GM18861 (cell line): Measurements from ENCODE around the gene CDH22.

ENCODE experiments used
- ATAC-seq: cut with Tn5 transposase; IDR thresholded peaks from one replicate; pipeline ENCODE4 v1.9.1; 2021; ENCODE audit not compliant: unreplicated experiment

CDH22 gene

DNA sequence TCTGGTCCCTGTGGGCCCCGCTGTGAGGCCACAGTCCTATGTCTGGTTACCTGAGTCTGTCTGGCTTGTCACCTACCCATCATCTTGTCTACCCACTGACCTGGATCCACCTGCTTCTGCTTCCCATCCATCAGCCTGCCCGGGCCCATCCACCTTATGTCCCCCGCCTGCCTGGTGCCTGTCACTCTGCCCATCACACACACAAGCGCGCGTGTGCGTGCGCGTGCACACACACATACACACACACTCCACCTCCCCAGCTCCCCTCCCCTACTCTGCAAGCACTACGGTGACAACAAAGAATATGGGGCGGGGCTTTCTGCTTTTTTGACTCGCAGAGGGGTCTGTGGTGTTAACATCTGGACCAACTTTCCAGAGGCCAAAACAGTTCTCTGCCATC lies 8.0 kb downstream of the CDH22 start:
- no peak for ATAC-seq

GRCh38 chr20:46299078-46299477 lies 9.2 kb downstream of the CDH22 start:
- no peak for ATAC-seq

DNA sequence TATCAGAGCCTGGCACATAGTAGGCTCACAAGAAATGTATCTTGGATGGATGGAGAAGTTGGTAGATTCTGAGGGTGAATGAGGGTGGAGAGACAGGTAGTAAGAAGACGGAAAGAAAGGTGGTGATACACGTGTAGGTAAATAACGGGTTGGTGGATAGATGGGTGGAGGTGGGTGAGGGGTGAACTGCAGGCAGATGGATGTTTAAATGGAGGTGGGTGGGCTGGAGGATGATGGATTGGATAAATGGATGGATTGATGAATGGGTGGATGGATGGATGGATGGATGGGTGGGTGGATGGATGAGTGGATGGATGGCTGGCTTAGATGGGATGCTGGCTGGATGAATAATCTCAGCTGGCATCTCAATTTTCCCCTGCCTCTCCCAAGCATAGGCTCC lies 9.9 kb downstream of the CDH22 start:
- no peak for ATAC-seq

- ATAC-seq = no peak
Observed at GRCh38 chr20:46296526-46297250, 11.6 kb downstream of the CDH22 start.

- ATAC-seq = no peak
Observed at GRCh38 chr20:46293084-46293483, 15.2 kb downstream of the CDH22 start.

DNA sequence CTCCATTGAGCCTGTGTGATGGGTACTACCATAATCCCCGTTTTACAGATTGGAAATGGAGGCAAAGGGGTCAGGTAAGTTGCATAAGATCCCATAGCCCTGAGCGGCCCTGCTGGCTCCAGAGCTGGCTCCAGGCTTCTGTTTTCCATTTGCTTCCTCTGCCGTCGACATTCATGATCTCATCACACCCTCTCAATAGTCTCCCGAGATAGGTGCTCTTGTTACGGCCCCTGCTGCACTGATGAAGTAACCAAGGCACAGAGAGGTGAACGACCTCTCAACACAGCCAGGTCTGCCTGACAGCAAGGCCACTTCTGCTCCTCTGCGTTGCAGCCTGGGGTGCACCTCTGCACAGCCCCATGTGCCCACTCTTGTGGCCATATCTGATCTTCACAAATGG lies 16.9 kb downstream of the CDH22 start:
- no peak for ATAC-seq

- no peak for ATAC-seq
Observed at GRCh38 chr20:46289432-46289831, 18.9 kb downstream of the CDH22 start.

GRCh38 chr20:46286977-46287376 lies 21.3 kb downstream of the CDH22 start:
- no peak for ATAC-seq

DNA sequence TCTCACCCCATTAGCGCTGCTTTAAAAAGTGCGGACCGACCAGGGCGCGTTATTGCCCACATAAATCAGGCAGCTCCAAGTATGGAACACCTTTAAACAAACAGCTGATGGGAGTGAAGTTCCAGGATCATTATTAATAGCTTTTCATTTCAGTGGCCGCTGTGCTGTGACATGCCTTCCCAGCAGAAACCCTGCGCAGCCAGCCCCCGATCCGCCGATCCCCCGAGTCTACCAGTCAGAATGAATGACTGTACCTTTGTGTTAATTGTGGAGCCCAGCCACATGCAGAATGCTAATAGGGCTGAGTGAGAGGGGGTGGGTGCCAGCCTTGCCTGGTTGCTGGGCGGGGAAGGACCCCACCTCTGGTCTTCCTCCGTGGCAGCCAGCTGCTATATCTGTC lies 21.9 kb downstream of the CDH22 start:
- no peak for ATAC-seq

- no peak for ATAC-seq
Observed at GRCh38 chr20:46285740-46286139, 22.6 kb downstream of the CDH22 start.

- ATAC-seq = no peak
Observed at GRCh38 chr20:46285072-46285471, 23.2 kb downstream of the CDH22 start.

DNA sequence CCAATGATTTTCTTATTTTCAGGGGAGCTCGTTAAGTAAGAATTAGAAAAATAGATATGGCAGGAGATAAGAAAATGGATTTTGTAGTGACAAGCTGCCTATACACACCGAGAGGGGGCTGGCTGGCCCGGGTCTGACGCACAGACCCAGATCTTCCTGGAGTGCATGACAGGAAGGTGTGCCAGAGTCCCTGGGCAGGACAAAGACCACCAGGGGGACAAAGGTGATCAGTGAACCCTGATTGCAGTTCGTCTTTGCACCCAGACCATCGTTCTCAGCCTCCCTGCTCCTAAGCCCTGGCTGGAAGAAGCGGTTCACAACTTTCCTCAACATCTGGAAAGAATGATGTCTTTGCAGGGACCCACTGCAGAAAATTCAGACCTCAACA lies 24.3 kb downstream of the CDH22 start:
- ATAC-seq = no peak

GRCh38 chr20:46283426-46284039 lies 24.8 kb downstream of the CDH22 start:
- ATAC-seq = no peak

DNA sequence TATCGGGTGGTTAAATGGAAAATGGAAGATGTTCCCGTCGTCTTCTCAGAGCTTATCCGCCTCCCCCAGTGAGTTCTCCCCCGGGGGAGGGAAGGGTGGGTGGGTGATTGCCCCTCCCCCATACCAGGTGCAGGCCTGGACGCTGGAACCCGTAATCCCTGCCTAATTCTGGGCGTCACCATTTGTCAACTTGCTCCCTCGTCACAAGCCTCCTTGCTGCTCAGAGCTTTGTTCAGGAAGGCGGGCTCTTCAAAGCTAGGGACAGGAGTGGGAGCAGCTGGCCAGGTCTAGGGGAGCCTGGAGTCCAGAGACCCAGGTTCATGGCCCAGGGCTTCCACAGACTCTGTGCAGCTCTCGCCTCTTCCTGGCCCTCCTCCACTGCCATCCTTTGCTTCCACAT lies 25.6 kb downstream of the CDH22 start:
- no peak for ATAC-seq

- no peak for ATAC-seq
Observed at GRCh38 chr20:46279103-46279502, 29.2 kb downstream of the CDH22 start.

GRCh38 chr20:46277602-46278001 lies 30.7 kb downstream of the CDH22 start:
- ATAC-seq = no peak

GRCh38 chr20:46276531-46276930 lies 31.8 kb downstream of the CDH22 start:
- ATAC-seq = no peak

DNA sequence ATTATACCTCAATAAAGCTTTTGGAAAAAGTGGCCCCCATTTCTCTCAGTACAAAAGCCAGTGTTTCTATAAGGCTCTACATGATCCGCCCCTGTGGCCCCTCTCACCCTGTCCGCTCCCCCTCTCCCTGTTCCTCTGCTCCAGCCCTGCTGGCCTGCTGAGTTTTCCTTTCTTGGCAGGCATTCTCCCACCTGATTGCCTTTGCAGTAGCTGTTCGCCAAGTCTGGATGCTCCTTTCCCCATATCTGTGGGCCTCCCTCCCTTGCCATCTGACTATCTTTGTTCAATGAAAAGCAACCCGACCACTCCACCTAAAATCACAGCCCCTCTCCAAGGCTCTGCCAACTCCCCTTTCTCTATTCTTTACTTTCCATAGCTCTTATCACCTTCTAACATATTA lies 33.2 kb downstream of the CDH22 start:
- no peak for ATAC-seq

DNA sequence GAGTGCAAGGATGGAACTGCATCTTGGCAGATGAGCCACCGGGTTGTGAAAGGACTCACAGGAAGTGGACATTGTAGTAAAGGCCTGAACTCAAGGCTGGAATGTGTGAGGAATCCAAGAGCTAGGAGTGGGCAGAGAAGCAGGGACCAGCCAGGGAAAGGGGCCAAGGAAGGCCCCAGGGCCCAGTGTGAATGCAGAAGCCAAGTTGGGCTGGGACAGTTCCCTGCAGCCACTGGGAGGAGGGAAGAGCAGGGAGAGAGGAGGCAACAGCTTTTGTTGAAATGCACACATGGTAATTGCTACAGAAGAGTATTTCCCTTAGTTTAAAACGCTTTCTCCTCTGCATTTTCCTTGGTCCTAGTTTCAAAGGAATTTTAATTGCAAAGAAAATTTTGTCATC lies 34.6 kb downstream of the CDH22 start:
- ATAC-seq = no peak

- no peak for ATAC-seq
Observed at GRCh38 chr20:46272389-46273047, 35.8 kb downstream of the CDH22 start.

DNA sequence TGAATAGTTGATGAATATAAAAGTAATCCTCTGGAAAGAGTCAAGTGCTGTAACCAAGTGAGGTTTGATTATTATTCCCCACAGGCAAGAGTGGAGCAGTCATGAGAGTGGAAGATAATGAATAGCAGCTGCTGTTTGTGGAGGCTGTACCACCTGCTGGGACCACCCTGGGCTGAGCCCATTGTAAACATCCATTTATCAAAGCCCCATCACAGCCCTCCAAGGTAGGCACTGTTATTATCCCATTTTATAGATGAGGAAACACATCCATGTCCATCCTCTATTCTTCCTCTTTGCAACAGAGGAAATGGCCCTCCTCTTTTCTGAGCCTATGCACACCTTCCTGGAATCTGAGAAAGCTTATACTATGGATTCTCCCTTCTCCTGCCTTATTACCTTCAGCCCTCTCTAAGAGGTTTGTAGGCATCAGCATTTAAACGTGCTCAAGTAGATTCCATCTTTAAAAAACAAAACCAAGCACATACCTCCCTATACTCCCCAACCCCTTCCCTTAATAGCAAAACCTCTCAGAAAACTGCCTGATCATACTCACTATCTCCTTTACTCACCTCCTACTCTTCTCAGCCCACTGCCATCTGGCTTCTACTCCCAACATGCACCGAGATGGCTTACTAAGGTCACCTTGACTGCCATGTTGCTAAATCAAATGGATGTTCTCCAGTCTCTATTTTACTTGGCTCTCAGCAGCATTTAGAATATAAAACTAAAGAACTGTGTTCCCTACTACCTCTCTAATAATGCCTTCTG lies 37.1 kb downstream of the CDH22 start:
- ATAC-seq = no peak

DNA sequence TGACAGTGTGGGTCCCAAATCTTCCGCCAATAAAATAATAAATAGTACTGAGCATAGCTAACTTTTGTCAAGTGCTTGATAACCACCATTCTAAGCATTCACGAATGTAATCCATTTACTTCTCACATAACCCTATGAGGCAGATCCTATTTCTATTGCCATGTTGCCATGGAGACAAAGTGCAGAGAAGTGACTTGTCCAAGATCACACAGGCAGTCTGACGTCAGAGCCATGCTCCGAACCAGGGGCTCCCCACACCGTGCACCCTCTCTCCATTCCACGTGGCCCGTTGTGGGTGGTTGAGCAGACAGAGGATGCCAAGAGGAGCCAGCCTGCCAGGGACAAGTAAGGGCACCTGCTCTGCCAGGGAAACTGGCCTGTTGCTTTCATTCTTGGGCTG lies 38.9 kb downstream of the CDH22 start:
- ATAC-seq = no peak
